HCT116 (cell line): ENCODE measurements around the gene MELTF. TPM values are rescaled to one million over a fixed set of nuclear protein-coding genes. Genes with fewer than 3 reads are reported as not detected.

ENCODE experiments used
- ATAC-seq: fragments of 200-7000 bp; cut with Tn5 transposase; 2 replicates; pipeline ENCODE4 v1.9.1; 2020; ENCODE audit warnings: mild to moderate bottlenecking, moderate library complexity
- BruUV-seq: library from RNA; stranded (reverse); fragments of 400-500 nt; replicated peaks from 2 replicates; lab custom pipeline; 2021; lab: Mats Ljungman, UMichigan
- CTCF ChIA-PET: fragments of 300-600 bp; sonication (Branson Sonifier 250); formaldehyde crosslinking; loops from one replicate; lab custom pipeline; 2021; ENCODE audit warnings: antibody characterized with exemption; lab: Charles Lee
- POLR2A ChIA-PET: fragments of 300-600, 350-600 bp; sonication (Branson Sonifier 250); formaldehyde crosslinking; loops from one replicate; lab custom pipeline; 2021; ENCODE audit warnings: antibody characterized with exemption; lab: Charles Lee
- RAD21 ChIA-PET, 2 experiments: fragments of 300-600 bp; sonication (Branson Sonifier 250); formaldehyde crosslinking; loops; one replicate each; lab custom pipeline; 2023; ENCODE audit warnings: low total read pairs in 2 of 2; ENCODE audit not compliant: uncharacterized antibody in 2 of 2, unreplicated experiment in 2 of 2, low non-redundant PET in 1 of 2; lab: Charles Lee
- DNase-seq: peaks from one replicate; pipeline ENCODE4 v3.0.0-alpha.2; 2010; ENCODE audit warnings: low read depth, low spot score
- H2AFZ ChIP-seq: fragments of 200-600 bp; shearing (Covaris generic), sonication (generic); 2 replicates; pipeline ENCODE4 v1.6.1; 2017; ENCODE audit warnings: low read depth, mixed run types, mixed read lengths, antibody characterized with exemption, low read length; ENCODE audit not compliant: poor library complexity, severe bottlenecking
- H3K27ac ChIP-seq: 2 replicates; pipeline ENCODE4 v1.5.1; 2012; ENCODE audit warnings: low read depth, low read length
- H3K27me3 ChIP-seq: fragments of 200-600 bp; sonication (generic); 2 replicates; pipeline ENCODE4 v1.6.1; 2016; ENCODE audit warnings: mixed run types, low read length, mixed read lengths; ENCODE audit not compliant: insufficient read depth
- H3K36me3 ChIP-seq, 2 experiments: fragments of 200-500 bp in 1 of 2; fragments of 200-600 bp in 1 of 2; sonication (Bioruptor generic) in 1 of 2; sonication (generic) in 1 of 2; 2 replicates each; pipeline versions ENCODE4 v1.5.1 to v1.6.1; 2014 to 2016; ENCODE audit warnings: low read length in 2 of 2, inconsistent platforms in 1 of 2, mixed read lengths in 1 of 2, mixed run types in 1 of 2; ENCODE audit not compliant: insufficient read depth in 2 of 2, control insufficient read depth in 1 of 2
- H3K4me1 ChIP-seq, 2 experiments: fragments of 200-600 bp in 1 of 2; sonication (generic) in 1 of 2; 2 replicates each; pipeline versions ENCODE4 v1.5.1 to v1.6.1; 2012 to 2017; ENCODE audit warnings: low read length in 2 of 2, inconsistent platforms in 1 of 2, mild to moderate bottlenecking in 1 of 2, mixed read lengths in 1 of 2, mixed run types in 1 of 2, moderate library complexity in 1 of 2; ENCODE audit not compliant: insufficient read depth in 2 of 2, control insufficient read depth in 1 of 2
- H3K4me2 ChIP-seq: fragments of 200-600 bp; sonication (generic); 2 replicates; pipeline ENCODE4 v1.6.1; 2017; ENCODE audit warnings: mixed run types, low read length, mixed read lengths
- H3K4me3 ChIP-seq, 2 experiments: fragments of 200-600 bp in 1 of 2; sonication (generic) in 1 of 2; replicated peaks in 1 of 2; 2 replicates each; pipeline ENCODE4 v1.5.1; 2011 to 2016; ENCODE audit warnings: low read length in 2 of 2, control low read depth in 1 of 2, low read depth in 1 of 2, mild to moderate bottlenecking in 1 of 2, mixed read lengths in 1 of 2, mixed run types in 1 of 2
- H3K79me2 ChIP-seq: fragments of 200-600 bp; sonication (generic); 2 replicates; pipeline ENCODE4 v1.6.1; 2017; ENCODE audit warnings: mild to moderate bottlenecking, mixed run types, low read length, moderate library complexity, mixed read lengths; ENCODE audit not compliant: insufficient read depth
- H3K9ac ChIP-seq: fragments of 200-600 bp; sonication (generic); 2 replicates; pipeline ENCODE4 v1.6.1; 2016; ENCODE audit warnings: low read length, mixed read lengths
- H3K9me2 ChIP-seq: fragments of 200-600 bp; sonication (generic), shearing (Covaris generic); 2 replicates; pipeline ENCODE4 v1.6.1; 2017; ENCODE audit warnings: mixed run types, mild to moderate bottlenecking, moderate library complexity; ENCODE audit not compliant: insufficient read depth
- H3K9me3 ChIP-seq, 2 experiments: fragments of 200-500 bp in 1 of 2; fragments of 200-600 bp in 1 of 2; sonication (Bioruptor generic) in 1 of 2; sonication (generic) in 1 of 2; 2 replicates each; pipeline ENCODE4 v1.6.1; 2014 to 2017; ENCODE audit warnings: low read length in 2 of 2, mixed read lengths in 2 of 2, inconsistent platforms in 1 of 2, low read depth in 1 of 2, mild to moderate bottlenecking in 1 of 2, mixed run types in 1 of 2, moderate library complexity in 1 of 2; ENCODE audit not compliant: control insufficient read depth in 1 of 2, insufficient read depth in 1 of 2
- H4K20me1 ChIP-seq: fragments of 200-600 bp; sonication (generic), shearing (Covaris generic); 2 replicates; pipeline ENCODE4 v1.6.1; 2017; ENCODE audit warnings: mixed run types, mild to moderate bottlenecking, moderate library complexity; ENCODE audit not compliant: insufficient read depth
- ATF3 ChIP-seq: IDR thresholded peaks from 2 replicates; pipeline ENCODE4 v1.6.1; 2012
- ELF1 ChIP-seq: IDR thresholded peaks from 2 replicates; pipeline ENCODE4 v1.6.1; 2012; ENCODE audit warnings: low read depth, borderline replicate concordance
- EZH2 ChIP-seq: fragments of 200-600 bp; sonication (generic); IDR thresholded peaks from 2 replicates; pipeline ENCODE4 v1.6.1; 2017; ENCODE audit warnings: antibody characterized with exemption, mixed run types
- POLR2A ChIP-seq: IDR thresholded peaks from 2 replicates; pipeline ENCODE4 v1.7.0; 2011; ENCODE audit warnings: borderline replicate concordance; ENCODE audit not compliant: insufficient read depth, insufficient read length; ENCODE audit errors: extremely low read depth
- SRF ChIP-seq: IDR thresholded peaks from 2 replicates; pipeline ENCODE4 v1.6.1; 2012; ENCODE audit warnings: low read depth
- ZBTB33 ChIP-seq: IDR thresholded peaks from 2 replicates; pipeline ENCODE4 v1.6.1; 2011; ENCODE audit warnings: mild to moderate bottlenecking, low read length, moderate library complexity; ENCODE audit not compliant: insufficient replicate concordance; ENCODE audit errors: extremely low read depth
- intact Hi-C: fragments of 100-400 bp; cut with micrococcal nuclease; formaldehyde crosslinking; loops from 2 replicates; pipeline ENCODE4 v1.10.0; 2022
- total RNA-seq: library from RNA; stranded (reverse); gene quantifications from one replicate; pipeline ENCODE4 v1.2.1, GENCODE V29; 2021; ENCODE audit not compliant: unreplicated experiment

MELTF gene
- total RNA-seq, 1 experiment from 2014 or later, result 47.6 TPM

DNA sequence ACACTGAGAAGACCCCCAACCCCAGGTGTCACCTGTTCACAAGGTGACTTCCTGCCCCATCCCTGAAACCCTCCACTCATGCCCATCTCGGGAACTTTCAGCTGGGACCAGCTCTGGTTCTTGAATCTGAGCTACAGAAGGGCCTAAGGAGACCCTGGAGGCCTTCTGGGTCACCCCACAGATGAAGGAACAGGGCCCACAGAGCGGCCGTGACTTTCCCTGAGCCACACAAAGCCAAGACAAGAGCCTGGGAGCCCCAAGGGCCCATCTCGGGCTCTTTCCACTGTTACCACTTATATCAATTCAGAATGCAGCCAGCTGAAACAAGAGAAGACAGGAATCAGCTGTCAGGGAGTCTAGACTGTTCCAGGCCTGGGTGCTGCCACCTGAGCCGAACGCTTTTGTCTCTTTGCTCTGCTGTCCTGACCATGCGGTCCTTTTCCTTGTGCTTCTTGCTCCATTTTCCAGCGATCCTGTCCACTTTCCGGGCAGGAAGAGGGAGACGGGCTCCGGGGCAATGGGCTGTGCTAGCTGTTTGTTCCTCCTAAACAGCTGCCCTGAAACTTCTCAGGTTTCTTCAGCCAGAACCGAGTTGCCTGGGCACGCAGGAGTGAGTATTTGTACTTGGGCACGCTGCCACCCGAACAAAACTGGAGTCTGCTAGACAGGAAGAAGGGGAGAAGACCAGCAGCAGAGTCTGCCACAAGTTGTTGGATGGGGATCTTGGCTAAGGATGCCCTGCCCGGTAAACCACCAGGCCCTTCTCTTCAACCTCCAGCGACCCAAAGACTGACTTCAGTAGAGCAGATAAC is 33.0 kb downstream of the MELTF start:
- peaks cover 0 to under 1% of the 10 kb centered on the region in 2 experiments; a peak in 1 of 4 replicates for H3K4me1 ChIP-seq
- TF ChIP-seq SRF (no peak), ZBTB33 (no peak), ELF1 (no peak), POLR2A (no peak), ATF3 (no peak), EZH2 (no peak)
- H2AFZ ChIP-seq, result no peak overlapping the region
- no peaks in the 10 kb centered on the region for H3K9me2 ChIP-seq
- H3K9me3 ChIP-seq, result no peaks in the 10 kb centered on the region
- ChIA-PET RAD21 (no interaction called here), POLR2A (no interaction called here), CTCF (no interaction called here)
- intact Hi-C loops, result no loop called here
- no peak for DNase-seq
- no peak overlapping the region for H3K4me3 ChIP-seq
- ATAC-seq, result no peak
- BruUV-seq, result no TSS peak
- H3K79me2 ChIP-seq, result no peaks in the 10 kb centered on the region
- H3K27me3 ChIP-seq, result no peaks in the 10 kb centered on the region
- H3K4me2 ChIP-seq, result no peak overlapping the region
- H3K27ac ChIP-seq, result no peak overlapping the region
- no peaks in the 10 kb centered on the region for H4K20me1 ChIP-seq
- no peak overlapping the region for H3K9ac ChIP-seq
- no peaks in the 10 kb centered on the region for H3K36me3 ChIP-seq
